Lower lobe of right lung (tissue), 2 donors: ENCODE results near the gene FGF8. TPM values are rescaled to one million over a fixed set of nuclear protein-coding genes. Genes with fewer than 3 reads are reported as not detected.

Experiments used
- ATAC-seq, 2 donors: fragments of 200-7000 bp; cut with Tn5 transposase; one replicate each; pipeline ENCODE4 v1.9.1; 2020 to 2022; ENCODE audit warnings: mild to moderate bottlenecking in 2 of 2, moderate library complexity in 2 of 2
- DNase-seq: peaks from one replicate; pipeline ENCODE4 v3.0.0-alpha.2; 2020
- H3K27ac ChIP-seq: fragments of 200-600 bp; one replicate; pipeline ENCODE4 v1.8.0; 2022
- H3K27me3 ChIP-seq: fragments of 200-600 bp; one replicate; pipeline ENCODE4 v1.8.0; 2022; ENCODE audit warnings: low read depth
- H3K36me3 ChIP-seq: fragments of 200-600 bp; one replicate; pipeline ENCODE4 v1.8.0; 2022; ENCODE audit warnings: mild to moderate bottlenecking
- H3K4me1 ChIP-seq: fragments of 200-600 bp; one replicate; pipeline ENCODE4 v1.8.0; 2022
- H3K4me3 ChIP-seq: fragments of 200-600 bp; one replicate; pipeline ENCODE4 v1.8.0; 2022; ENCODE audit warnings: mild to moderate bottlenecking
- H3K9me3 ChIP-seq: fragments of 200-600 bp; one replicate; pipeline ENCODE4 v1.8.0; 2022
- CTCF ChIP-seq: fragments of 200-600 bp; IDR thresholded peaks from one replicate; pipeline ENCODE4 v1.8.0; 2022; ENCODE audit warnings: antibody characterized with exemption, mild to moderate bottlenecking
- intact Hi-C: fragments of 100-400 bp; cut with DNase I; formaldehyde crosslinking; loops from one replicate; pipeline ENCODE4 v1.11.0; 2022
- total RNA-seq: library from RNA; stranded (reverse); fragmentation: NEBNext Ultra II Directional; extraction: Animal tissue kit (Norgen Biotek cat#: 25700); gene quantifications from one replicate; pipeline ENCODE4 v1.2.1, GENCODE V29; 2021
- donor health status: DM: no; HTN: yes; CAD: no; lungs with severe emphysema.

FGF8 gene
- total RNA-seq, 1 donor from 2014 or later: not detected

- H3K27ac ChIP-seq: no peak overlapping the region
- intact Hi-C loops: no loop called here
- H3K4me3 ChIP-seq: no peak overlapping the region
- H3K4me1 ChIP-seq: no peaks in the 10 kb centered on the region
- no peaks in the 10 kb centered on the region for H3K36me3 ChIP-seq
- no peaks in the 10 kb centered on the region for H3K9me3 ChIP-seq
- ATAC-seq: peak; percentile 62 to 79
- DNase-seq: no peak
- TF ChIP-seq CTCF: no peak
- peaks cover 7% of the 10 kb centered on the region for H3K27me3 ChIP-seq
Measured at GRCh38 chr10:101745074-101745696, 30.7 kb downstream of the FGF8 start.

GRCh38 chr10:101744267-101744666 lies 31.6 kb downstream of the FGF8 start:
- Histone ChIP-seq H3K27ac (no peak overlapping the region), H3K9me3 (no peaks in the 10 kb centered on the region)
- no peak for TF ChIP-seq CTCF

GRCh38 chr10:101741938-101742337 lies 34.0 kb downstream of the FGF8 start:
- DNase-seq: no peak
- ATAC-seq: no peak
- intact Hi-C loops: no loop called here
- H3K4me3 ChIP-seq: no peak overlapping the region
- no peaks in the 10 kb centered on the region for H3K4me1 ChIP-seq
- no peaks in the 10 kb centered on the region for H3K9me3 ChIP-seq
- TF ChIP-seq CTCF: no peak
- H3K36me3 ChIP-seq: no peaks in the 10 kb centered on the region
- peaks cover 19% of the 10 kb centered on the region for H3K27me3 ChIP-seq
- no peak overlapping the region for H3K27ac ChIP-seq

More at GRCh38 chr10:101744267-101744666, 31.6 kb downstream of the FGF8 start:
- peaks cover 12% of the 10 kb centered on the region for H3K27me3 ChIP-seq
- no peaks in the 10 kb centered on the region for H3K36me3 ChIP-seq
- H3K4me1 ChIP-seq: no peaks in the 10 kb centered on the region
- DNase-seq: no peak
- ATAC-seq: no peak
- intact Hi-C loops: no loop called here
- H3K4me3 ChIP-seq: no peak overlapping the region

- DNase-seq (no peak), ATAC-seq (no peak)
- TF ChIP-seq CTCF: no peak
- Histone ChIP-seq H3K9me3 (no peaks in the 10 kb centered on the region), H3K27me3 (peaks cover 24% of the 10 kb centered on the region), H3K4me3 (no peak overlapping the region), H3K4me1 (no peaks in the 10 kb centered on the region), H3K36me3 (no peaks in the 10 kb centered on the region), H3K27ac (no peak overlapping the region)
- intact Hi-C loops: no loop called here
Measured at GRCh38 chr10:101736666-101737065, 39.2 kb downstream of the FGF8 start.

- ATAC-seq: no peak
- H3K4me1 ChIP-seq: no peaks in the 10 kb centered on the region
- H3K27me3 ChIP-seq: peaks cover 7% of the 10 kb centered on the region
- intact Hi-C loops: no loop called here
- H3K9me3 ChIP-seq: no peaks in the 10 kb centered on the region
- H3K27ac ChIP-seq: no peak overlapping the region
- TF ChIP-seq CTCF: no peak
- no peak overlapping the region for H3K4me3 ChIP-seq
- DNase-seq: no peak
- H3K36me3 ChIP-seq: no peaks in the 10 kb centered on the region
Measured at GRCh38 chr10:101732096-101732495, 43.8 kb downstream of the FGF8 start.

GRCh38 chr10:101726115-101726387 lies 49.9 kb downstream of the FGF8 start:
- H3K27ac ChIP-seq: no peak overlapping the region
- no peak for ATAC-seq
- intact Hi-C loops: no loop called here

More at GRCh38 chr10:101726115-101726387, 49.9 kb downstream of the FGF8 start:
- Histone ChIP-seq H3K4me3 (no peak overlapping the region), H3K4me1 (no peaks in the 10 kb centered on the region), H3K36me3 (no peaks in the 10 kb centered on the region), H3K27me3 (no peaks in the 10 kb centered on the region), H3K9me3 (no peaks in the 10 kb centered on the region)
- TF ChIP-seq CTCF: no peak
- DNase-seq: no peak
